GM12864 (cell line): ENCODE data around the gene GALNT10.

ENCODE experiments used
- DNase-seq: peaks from one replicate; pipeline ENCODE4 v3.0.0-alpha.2; 2011; ENCODE audit warnings: low read depth
- H3K4me3 ChIP-seq: 2 replicates; pipeline ENCODE4 v1.5.1; 2011; ENCODE audit warnings: mild to moderate bottlenecking, low read depth, low read length, control low read depth
- CTCF ChIP-seq: IDR thresholded peaks from 2 replicates; pipeline ENCODE4 v1.5.1; 2011; ENCODE audit warnings: low read depth, mild to moderate bottlenecking, moderate library complexity, low read length, control low read depth, inconsistent platforms; ENCODE audit errors: missing control alignments

GALNT10 gene

GRCh38 chr5:154271936-154272514, 81.5 kb downstream of the GALNT10 start:
- no peak overlapping the region for H3K4me3 ChIP-seq
- TF ChIP-seq CTCF, result no peak
- DNase-seq, result no peak

GRCh38 chr5:154273028-154273617, 82.6 kb downstream of the GALNT10 start:
- DNase-seq, result peak; percentile 25
- TF ChIP-seq CTCF, result no peak

GRCh38 chr5:154273963-154274827, 83.7 kb downstream of the GALNT10 start:
- no peak for DNase-seq
- no peak overlapping the region for H3K4me3 ChIP-seq
- no peak for TF ChIP-seq CTCF

More at GRCh38 chr5:154273028-154273617, 82.6 kb downstream of the GALNT10 start:
- H3K4me3 ChIP-seq, result no peak overlapping the region

GRCh38 chr5:154274828-154275185, 84.3 kb downstream of the GALNT10 start:
- no peak for DNase-seq
- no peak for TF ChIP-seq CTCF

GRCh38 chr5:154275566-154275965, 85.0 kb downstream of the GALNT10 start:
- no peak for TF ChIP-seq CTCF
- no peak for DNase-seq
- no peak overlapping the region for H3K4me3 ChIP-seq

More at GRCh38 chr5:154274828-154275185, 84.3 kb downstream of the GALNT10 start:
- no peak overlapping the region for H3K4me3 ChIP-seq

GRCh38 chr5:154276261-154276972, 85.9 kb downstream of the GALNT10 start:
- DNase-seq, result no peak
- no peak for TF ChIP-seq CTCF
- no peak overlapping the region for H3K4me3 ChIP-seq
